Measurements from ENCODE around the gene AHCYL2. TPM values are rescaled to one million over a fixed set of nuclear protein-coding genes. Genes with fewer than 3 reads are reported as not detected.

The AHCYL2 gene
- polyA plus RNA-seq, 3 donors = 10.7 to 14.6 (median 12.1) TPM

GRCh38 chr7:129381710-129382484 lies 157.1 kb downstream of the AHCYL2 start:
- H3K27ac Mint-ChIP-seq = no peak overlapping the region
- WGBS (ENCODE audit: insufficient coverage) = 94% methylated on average over 6 of the region's 9 CpGs

More at GRCh38 chr7:129381710-129382484, 157.1 kb downstream of the AHCYL2 start:
- Mint-ChIP-seq H3K4me3 (no peak overlapping the region), H3K36me3 (peaks cover 31 to 36% of the 10 kb centered on the region in 2 donors), H3K4me1 (peaks cover 8% of the 10 kb centered on the region), H3K27me3 (ENCODE audit: low read depth in 3 of 3) (no peaks in the 10 kb centered on the region), H3K9me3 (no peaks in the 10 kb centered on the region)
- Histone ChIP-seq H3K9me3 (replicated peaks in 1 of 2; ENCODE audit: control insufficient read depth in 1 of 2, insufficient read depth in 1 of 2, low read length in 2 of 2) (no peaks in the 10 kb centered on the region), H2AFZ (ENCODE audit: insufficient read depth, low read depth, low read length, poor library complexity, severe bottlenecking) (no peak overlapping the region), H3K36me3 (replicated peaks in 1 of 2; ENCODE audit: control insufficient read depth in 1 of 2, insufficient read depth in 2 of 2, low read length in 2 of 2) (peaks cover 11 to 20% of the 10 kb centered on the region in 2 donors), H4K20me1 (ENCODE audit: insufficient read depth, low read length) (no peaks in the 10 kb centered on the region), H3K27ac (ENCODE audit: low read depth in 1 of 2, low read length in 2 of 2) (no peak overlapping the region), H3K9ac (ENCODE audit: insufficient read depth, low read length, poor library complexity, severe bottlenecking) (no peak overlapping the region), H3K4me2 (replicated peaks; ENCODE audit: extremely low read depth, low read length, poor library complexity, severe bottlenecking) (no peak overlapping the region), H3K4me1 (ENCODE audit: control insufficient read depth in 1 of 2, insufficient read depth in 2 of 2, low read length in 2 of 2) (peaks cover 7 to 8% of the 10 kb centered on the region in 2 donors), H3K27me3 (ENCODE audit: control insufficient read depth in 2 of 2, insufficient read depth in 2 of 2, low read length in 2 of 2) (no peaks in the 10 kb centered on the region), H3K79me2 (ENCODE audit: insufficient read depth, low read length) (no peaks in the 10 kb centered on the region), H3K4me3 (replicated peaks in 1 of 3; ENCODE audit: low read depth in 2 of 3, low read length in 3 of 3) (no peak overlapping the region)
- intact Hi-C loops (cut with micrococcal nuclease) = loop anchor here in 1 of 2 donors (5.0 kb wide), 1 partner anchor 50 kb away; the partner anchor contains the start of gene STRIP2
- TF ChIP-seq CTCF (IDR thresholded peaks at IDR 0.05) = no peak
- no peak for DNase-seq
